SU-DHL-6 (cell line): ENCODE results near the gene HCN1.

Experiments
- H2AFZ ChIP-seq: fragments of 200-600 bp; sonication (generic); 2 replicates; pipeline ENCODE4 v1.6.1; 2014; ENCODE audit warnings: low read depth, mild to moderate bottlenecking, moderate library complexity, mixed read lengths, antibody characterized with exemption, low read length; ENCODE audit not compliant: severe bottlenecking
- H3F3A ChIP-seq: fragments of 200-600 bp; shearing (Covaris generic); 2 replicates; pipeline ENCODE4 v1.6.0; 2016; ENCODE audit warnings: antibody characterized with exemption, mild to moderate bottlenecking; ENCODE audit not compliant: insufficient read depth
- H3K27ac ChIP-seq: fragments of 200-600 bp; sonication (generic); 2 replicates; pipeline ENCODE4 v1.5.1; 2016; ENCODE audit warnings: low read depth, mild to moderate bottlenecking, low read length, moderate library complexity, mixed read lengths
- H3K27me3 ChIP-seq: fragments of 200-600 bp; sonication (generic), shearing (Covaris generic); 2 replicates; pipeline ENCODE4 v1.6.0; 2014; ENCODE audit warnings: mild to moderate bottlenecking, low read length
- H3K36me3 ChIP-seq: fragments of 200-600 bp; sonication (generic); 2 replicates; pipeline ENCODE4 v1.6.1; 2014; ENCODE audit warnings: mild to moderate bottlenecking, low read length, mixed read lengths
- H3K4me2 ChIP-seq: fragments of 300-600, 200-600 bp; shearing (Covaris generic), sonication (generic); 2 replicates; pipeline ENCODE4 v1.6.0; 2014; ENCODE audit warnings: low read length, low read depth, mild to moderate bottlenecking; ENCODE audit not compliant: poor library complexity, severe bottlenecking
- H3K4me3 ChIP-seq: fragments of 200-600 bp; sonication (generic); 2 replicates; pipeline ENCODE4 v1.5.1; 2014; ENCODE audit warnings: antibody characterized with exemption, low read length, mild to moderate bottlenecking, mixed read lengths; ENCODE audit not compliant: insufficient read depth, poor library complexity, severe bottlenecking
- H3K79me2 ChIP-seq: fragments of 200-600 bp; sonication (generic); 2 replicates; pipeline ENCODE4 v1.6.1; 2014; ENCODE audit warnings: mild to moderate bottlenecking, low read length, moderate library complexity; ENCODE audit not compliant: insufficient read depth
- H3K9ac ChIP-seq: fragments of 200-600 bp; sonication (generic); 2 replicates; pipeline ENCODE4 v1.7.0; 2014; ENCODE audit warnings: mild to moderate bottlenecking, low read length
- H3K9me2 ChIP-seq: fragments of 200-600 bp; sonication (generic); replicated peaks from 2 replicates; pipeline ENCODE4 v1.6.1; 2014; ENCODE audit warnings: low read length; ENCODE audit not compliant: insufficient read depth
- H3K9me3 ChIP-seq: fragments of 200-600 bp; sonication (generic); 2 replicates; pipeline ENCODE4 v1.6.1; 2014; ENCODE audit warnings: low read length, mixed read lengths; ENCODE audit not compliant: insufficient read depth
- H4K20me1 ChIP-seq: fragments of 200-600 bp; sonication (generic); 2 replicates; pipeline ENCODE4 v1.6.1; 2014; ENCODE audit warnings: low read depth, mild to moderate bottlenecking, antibody characterized with exemption, low read length, moderate library complexity, mixed read lengths
- EZH2phosphoT487 ChIP-seq: fragments of 200-600 bp; sonication (generic), shearing (Covaris generic); conservative IDR thresholded peaks from 2 replicates; pipeline ENCODE4 v1.6.1; 2018; ENCODE audit warnings: mild to moderate bottlenecking, antibody characterized with exemption, low read length, moderate library complexity, mixed read lengths
- TF ChIP-seq, protein P1 (sequence below): fragments of 200-600 bp; sonication (generic); IDR thresholded peaks from one replicate; pipeline ENCODE4 v1.5.1; 2017; ENCODE audit warnings: antibody characterized with exemption, mild to moderate bottlenecking, low read length, moderate library complexity; ENCODE audit not compliant: insufficient read depth, poor library complexity, severe bottlenecking

The HCN1 gene

DNA sequence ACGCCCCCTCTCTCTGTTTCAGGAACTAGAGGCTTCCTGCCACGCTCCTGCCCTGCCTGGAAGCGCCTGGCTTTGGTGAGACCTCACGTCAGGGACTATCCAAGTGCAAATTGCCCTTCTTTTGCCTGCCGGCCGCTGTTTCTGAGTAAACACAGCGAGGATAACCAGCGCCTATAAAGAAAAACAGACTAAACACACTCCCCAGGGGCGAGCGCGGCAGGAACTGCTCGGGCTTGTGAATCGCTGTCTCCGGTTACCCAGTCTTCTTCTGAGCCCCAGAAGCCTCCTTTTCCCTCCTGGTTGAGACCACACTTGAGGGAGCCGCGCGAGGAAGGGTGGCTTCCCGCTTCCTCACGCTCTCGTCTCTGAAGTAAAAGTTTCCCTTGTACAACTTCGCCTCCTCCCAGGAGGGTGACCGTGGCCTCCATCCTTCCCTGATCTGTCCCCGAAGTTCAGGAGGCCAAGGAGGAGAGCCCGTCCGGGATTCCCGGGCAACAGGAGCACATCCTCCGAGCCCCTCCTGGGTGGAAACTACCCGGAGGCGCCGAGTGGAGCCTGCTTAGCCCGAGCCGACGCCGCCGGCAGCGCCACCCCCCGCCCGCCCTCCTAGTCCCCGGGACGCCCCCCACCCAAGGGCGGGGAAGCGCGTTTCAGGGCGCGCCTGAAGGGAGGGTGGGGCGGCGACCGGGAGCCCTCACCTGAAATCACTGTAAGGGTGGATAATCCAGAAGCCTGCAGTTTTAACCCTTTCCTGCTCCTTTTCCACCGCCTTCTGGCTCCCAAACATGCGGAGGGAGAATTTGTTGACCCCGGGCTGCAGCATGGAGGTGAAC lies 993 bp downstream of the HCN1 start:
- Histone ChIP-seq H3K9me2 (no peaks in the 10 kb centered on the region), H3K27ac (no peak overlapping the region), H3K9ac (no peak overlapping the region), H3F3A (no peaks in the 10 kb centered on the region), H3K9me3 (no peaks in the 10 kb centered on the region), H3K27me3 (no peaks in the 10 kb centered on the region), H2AFZ (no peak overlapping the region), H4K20me1 (no peaks in the 10 kb centered on the region), H3K4me2 (no peak overlapping the region), H3K4me3 (no peak overlapping the region), H3K79me2 (no peaks in the 10 kb centered on the region), H3K36me3 (no peaks in the 10 kb centered on the region)
- TF ChIP-seq EZH2phosphoT487 = no peak
- TF ChIP-seq, protein P1, sequence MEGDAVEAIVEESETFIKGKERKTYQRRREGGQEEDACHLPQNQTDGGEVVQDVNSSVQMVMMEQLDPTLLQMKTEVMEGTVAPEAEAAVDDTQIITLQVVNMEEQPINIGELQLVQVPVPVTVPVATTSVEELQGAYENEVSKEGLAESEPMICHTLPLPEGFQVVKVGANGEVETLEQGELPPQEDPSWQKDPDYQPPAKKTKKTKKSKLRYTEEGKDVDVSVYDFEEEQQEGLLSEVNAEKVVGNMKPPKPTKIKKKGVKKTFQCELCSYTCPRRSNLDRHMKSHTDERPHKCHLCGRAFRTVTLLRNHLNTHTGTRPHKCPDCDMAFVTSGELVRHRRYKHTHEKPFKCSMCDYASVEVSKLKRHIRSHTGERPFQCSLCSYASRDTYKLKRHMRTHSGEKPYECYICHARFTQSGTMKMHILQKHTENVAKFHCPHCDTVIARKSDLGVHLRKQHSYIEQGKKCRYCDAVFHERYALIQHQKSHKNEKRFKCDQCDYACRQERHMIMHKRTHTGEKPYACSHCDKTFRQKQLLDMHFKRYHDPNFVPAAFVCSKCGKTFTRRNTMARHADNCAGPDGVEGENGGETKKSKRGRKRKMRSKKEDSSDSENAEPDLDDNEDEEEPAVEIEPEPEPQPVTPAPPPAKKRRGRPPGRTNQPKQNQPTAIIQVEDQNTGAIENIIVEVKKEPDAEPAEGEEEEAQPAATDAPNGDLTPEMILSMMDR = no peak

DNA sequence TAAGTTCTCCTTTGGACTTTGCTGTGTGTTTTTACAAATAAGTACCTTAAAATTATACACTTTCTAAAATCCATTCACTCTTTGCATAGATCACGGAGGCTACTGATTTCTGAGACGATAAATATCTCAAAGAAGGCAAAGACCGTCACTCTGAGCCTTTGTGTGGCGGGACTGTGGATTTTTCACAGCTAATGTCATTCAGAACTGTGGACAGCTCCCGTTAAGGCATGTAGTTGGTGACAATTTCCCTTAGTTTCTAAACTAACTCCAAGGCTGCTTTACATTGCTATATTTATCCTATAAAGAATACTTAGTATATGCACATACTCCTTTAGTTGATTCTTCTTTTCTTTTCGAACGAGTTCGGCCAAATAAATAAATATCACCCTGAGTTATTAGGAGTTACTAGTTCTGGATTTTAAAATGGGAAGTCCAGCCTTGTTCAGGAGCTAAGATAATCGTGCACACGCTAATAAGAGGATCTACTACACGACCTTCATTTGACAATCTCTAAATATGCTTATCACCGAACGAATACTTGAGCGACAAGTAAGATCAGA lies 1.8 kb downstream of the HCN1 start:
- no peak for TF ChIP-seq EZH2phosphoT487
- TF ChIP-seq, protein P1 = no peak
- no peaks in the 10 kb centered on the region for H3K9me3 ChIP-seq
- H3K27me3 ChIP-seq = no peaks in the 10 kb centered on the region
- H3K36me3 ChIP-seq = no peaks in the 10 kb centered on the region
- no peak overlapping the region for H3K4me2 ChIP-seq
- no peak overlapping the region for H3K27ac ChIP-seq
- H3K9ac ChIP-seq = no peak overlapping the region
- no peaks in the 10 kb centered on the region for H3K79me2 ChIP-seq
- H3K4me3 ChIP-seq = no peak overlapping the region
- H3F3A ChIP-seq = no peaks in the 10 kb centered on the region
- H3K9me2 ChIP-seq = no peaks in the 10 kb centered on the region
- no peak overlapping the region for H2AFZ ChIP-seq
- no peaks in the 10 kb centered on the region for H4K20me1 ChIP-seq

DNA sequence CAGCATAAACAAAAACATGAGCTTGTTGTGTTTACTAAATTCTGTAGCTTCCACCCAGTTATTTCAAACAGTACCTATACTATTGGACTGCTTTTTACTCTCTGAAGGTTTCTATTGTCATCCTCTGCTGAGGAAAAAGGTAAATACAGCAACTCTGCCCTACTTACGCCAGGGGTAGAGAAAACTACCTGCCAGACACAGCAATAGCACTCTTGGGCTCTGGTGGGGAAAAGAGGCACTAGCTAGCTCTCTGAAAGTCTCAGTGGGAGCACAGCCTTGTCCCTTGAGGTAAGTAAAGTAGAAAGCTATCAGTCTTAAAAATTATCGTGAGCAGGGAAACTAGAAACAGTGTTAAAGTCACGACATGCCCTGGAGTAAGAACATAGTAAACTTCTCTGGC lies 3.7 kb downstream of the HCN1 start:
- Histone ChIP-seq H3F3A (no peaks in the 10 kb centered on the region), H3K36me3 (no peaks in the 10 kb centered on the region), H3K9ac (no peak overlapping the region), H3K79me2 (no peaks in the 10 kb centered on the region), H3K27me3 (no peaks in the 10 kb centered on the region), H3K4me3 (no peak overlapping the region), H4K20me1 (no peaks in the 10 kb centered on the region), H3K4me2 (no peak overlapping the region), H3K9me2 (no peaks in the 10 kb centered on the region), H2AFZ (no peak overlapping the region), H3K27ac (no peak overlapping the region), H3K9me3 (no peaks in the 10 kb centered on the region)
- TF ChIP-seq EZH2phosphoT487 = no peak
- TF ChIP-seq, protein P1 = no peak
